ENCODE measurements around the gene RND2. TPM values are rescaled to one million over a fixed set of nuclear protein-coding genes. Genes with fewer than 3 reads are reported as not detected.
A peak's percentile ranks its signal among the peaks of the same experiment; 100 is the strongest.

RND2 gene
- total and polyA plus RNA-seq, 2 of the 13 experiments (the other 11 are each of a cell fraction or from before 2014, with no cell fraction given) = 0.05 to 0.11 TPM

- TF ChIP-seq PCBP2 (optimal IDR thresholded peaks at IDR 0.05; ENCODE audit: low read depth, low read length, poor library complexity, severe bottlenecking) = no peak
- TF ChIP-seq ZNF713 (CRISPR knock-in tag; IDR thresholded peaks at IDR 0.05) = no peak
- TF ChIP-seq FOXK2 (IDR thresholded peaks at IDR 0.05) = no peak
- TF ChIP-seq FUBP1 (CRISPR knock-in tag; IDR thresholded peaks at IDR 0.05; ENCODE audit: borderline replicate concordance) = no peak
- peak; percentile 84 for TF ChIP-seq SPEN (CRISPR knock-in tag; IDR thresholded peaks at IDR 0.05; ENCODE audit: low read depth)
- TF ChIP-seq ZNF678 (CRISPR knock-in tag; IDR thresholded peaks at IDR 0.05) = peak; percentile 74; the same call in 1 of the 2 replicates
- no peak for TF ChIP-seq GZF1 (CRISPR knock-in tag; IDR thresholded peaks at IDR 0.05)
- TF ChIP-seq ZNF207 (IDR thresholded peaks at IDR 0.05; ENCODE audit: borderline replicate concordance) = no peak
- no peak for TF ChIP-seq IKZF1 (IDR thresholded peaks at IDR 0.05)
- no peak for TF ChIP-seq KAT2B (IDR thresholded peaks at IDR 0.05; ENCODE audit: borderline replicate concordance, low read depth, low read length)
- no peak for TF ChIP-seq FOXC1 (CRISPR knock-in tag; IDR thresholded peaks at IDR 0.05; ENCODE audit: borderline replicate concordance)
- peak; percentile 82; the same call in 1 of the 2 replicates for TF ChIP-seq HES4 (CRISPR knock-in tag; IDR thresholded peaks at IDR 0.05; ENCODE audit: borderline replicate concordance)
- 0 out of 2 replicates have a peak, but pooled peaks have one; percentile 46 for TF ChIP-seq TBP (CRISPR knock-in tag; IDR thresholded peaks at IDR 0.05)
- TF ChIP-seq RELA (CRISPR knock-in tag; IDR thresholded peaks at IDR 0.05) = no peak
- TF ChIP-seq, protein P1, sequence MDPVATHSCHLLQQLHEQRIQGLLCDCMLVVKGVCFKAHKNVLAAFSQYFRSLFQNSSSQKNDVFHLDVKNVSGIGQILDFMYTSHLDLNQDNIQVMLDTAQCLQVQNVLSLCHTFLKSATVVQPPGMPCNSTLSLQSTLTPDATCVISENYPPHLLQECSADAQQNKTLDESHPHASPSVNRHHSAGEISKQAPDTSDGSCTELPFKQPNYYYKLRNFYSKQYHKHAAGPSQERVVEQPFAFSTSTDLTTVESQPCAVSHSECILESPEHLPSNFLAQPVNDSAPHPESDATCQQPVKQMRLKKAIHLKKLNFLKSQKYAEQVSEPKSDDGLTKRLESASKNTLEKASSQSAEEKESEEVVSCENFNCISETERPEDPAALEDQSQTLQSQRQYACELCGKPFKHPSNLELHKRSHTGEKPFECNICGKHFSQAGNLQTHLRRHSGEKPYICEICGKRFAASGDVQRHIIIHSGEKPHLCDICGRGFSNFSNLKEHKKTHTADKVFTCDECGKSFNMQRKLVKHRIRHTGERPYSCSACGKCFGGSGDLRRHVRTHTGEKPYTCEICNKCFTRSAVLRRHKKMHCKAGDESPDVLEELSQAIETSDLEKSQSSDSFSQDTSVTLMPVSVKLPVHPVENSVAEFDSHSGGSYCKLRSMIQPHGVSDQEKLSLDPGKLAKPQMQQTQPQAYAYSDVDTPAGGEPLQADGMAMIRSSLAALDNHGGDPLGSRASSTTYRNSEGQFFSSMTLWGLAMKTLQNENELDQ (CRISPR knock-in tag; IDR thresholded peaks at IDR 0.05; ENCODE audit: borderline replicate concordance) = no peak
- TF ChIP-seq SP5 (CRISPR knock-in tag; IDR thresholded peaks at IDR 0.05; ENCODE audit: borderline replicate concordance, low read depth) = peak; percentile 53; the same call in 1 of the 2 replicates
- TF ChIP-seq CEBPG (CRISPR knock-in tag; IDR thresholded peaks at IDR 0.05) = no peak; the same call in 1 of the 2 replicates
- TF ChIP-seq TOE1 (CRISPR knock-in tag; IDR thresholded peaks at IDR 0.05) = no peak
- peak; percentile 93 for TF ChIP-seq DRAP1 (CRISPR knock-in tag; IDR thresholded peaks at IDR 0.05)
- peak; percentile 48; the same call in 1 of the 2 replicates for TF ChIP-seq RFXAP (CRISPR knock-in tag; IDR thresholded peaks at IDR 0.05; ENCODE audit: borderline replicate concordance)
- TF ChIP-seq ZNF160 (CRISPR knock-in tag; IDR thresholded peaks at IDR 0.05) = 0 out of 2 replicates have a peak, but pooled peaks have one; percentile 63
- TF ChIP-seq PREB (CRISPR knock-in tag; IDR thresholded peaks at IDR 0.05) = peak; percentile 70; the same call in 1 of the 2 replicates
- 0 out of 2 replicates have a peak, but pooled peaks have one; percentile 21 for TF ChIP-seq SMAD3 (CRISPR knock-in tag; IDR thresholded peaks at IDR 0.05)
- TF ChIP-seq, protein P2, sequence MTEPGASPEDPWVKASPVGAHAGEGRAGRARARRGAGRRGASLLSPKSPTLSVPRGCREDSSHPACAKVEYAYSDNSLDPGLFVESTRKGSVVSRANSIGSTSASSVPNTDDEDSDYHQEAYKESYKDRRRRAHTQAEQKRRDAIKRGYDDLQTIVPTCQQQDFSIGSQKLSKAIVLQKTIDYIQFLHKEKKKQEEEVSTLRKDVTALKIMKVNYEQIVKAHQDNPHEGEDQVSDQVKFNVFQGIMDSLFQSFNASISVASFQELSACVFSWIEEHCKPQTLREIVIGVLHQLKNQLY (CRISPR knock-in tag; IDR thresholded peaks at IDR 0.05) = no peak
- TF ChIP-seq ZNF660 (CRISPR knock-in tag; IDR thresholded peaks at IDR 0.05; ENCODE audit: borderline replicate concordance, low read depth) = no peak
Observed at GRCh38 chr17:43021741-43022512, 3.1 kb upstream of the RND2 start, which contains the start of gene VAT1 (continued).

Data from HepG2 (cell line).